Ascending aorta (tissue), 2 donors: Measurements from ENCODE around the gene MRPS5. TPM values are rescaled to one million over a fixed set of nuclear protein-coding genes. Genes with fewer than 3 reads are reported as not detected.

Source experiments
- DNase-seq, 2 donors: peaks; one replicate each; pipeline ENCODE4 v3.0.0-alpha.2; 2019; ENCODE audit warnings: low spot score in 2 of 2
- H3K27ac ChIP-seq, 2 donors: fragments of 200-600 bp; sonication (generic); one replicate each; pipeline ENCODE4 v1.5.1; 2016 to 2017; ENCODE audit warnings: mild to moderate bottlenecking in 1 of 2
- H3K27me3 ChIP-seq: fragments of 200-600 bp; sonication (generic); one replicate; pipeline ENCODE4 v1.5.1; 2017
- H3K36me3 ChIP-seq, 2 donors: fragments of 200-600 bp; sonication (generic); one replicate each; pipeline ENCODE4 v1.5.1; 2016
- H3K4me1 ChIP-seq, 2 donors: fragments of 200-600 bp; sonication (generic); one replicate each; pipeline ENCODE4 v1.5.1; 2016 to 2017; ENCODE audit warnings: mild to moderate bottlenecking in 1 of 2
- H3K4me3 ChIP-seq, 2 donors: fragments of 200-600 bp; sonication (generic); one replicate each; pipeline ENCODE4 v1.5.1; 2016 to 2017; ENCODE audit warnings: mild to moderate bottlenecking in 1 of 2
- H3K9me3 ChIP-seq, 2 donors: fragments of 200-600 bp; sonication (generic); one replicate each; pipeline ENCODE4 v1.5.1; 2016
- intact Hi-C: fragments of 100-400 bp; cut with DNase I; formaldehyde crosslinking; loops from one replicate; pipeline ENCODE4 v1.15.1; 2023
- total RNA-seq: library from RNA; depleted of rRNA; stranded (reverse); fragments of >200 nt; gene quantifications from one replicate; pipeline ENCODE4 v1.1.0, GENCODE V29; 2016
- TF ChIP-seq, protein P1 (sequence below), 3 experiments: fragments of 200-600 bp in 2 of 3; fragments of 450-650 bp in 1 of 3; sonication (generic) in 2 of 3; IDR thresholded peaks; one replicate each; pipeline ENCODE4 v1.5.1; 2016 to 2019; ENCODE audit warnings: antibody characterized with exemption in 3 of 3, mild to moderate bottlenecking in 1 of 3, moderate library complexity in 1 of 3

Gene MRPS5
- total RNA-seq, 1 donor from 2014 or later = 30.1 TPM

DNA sequence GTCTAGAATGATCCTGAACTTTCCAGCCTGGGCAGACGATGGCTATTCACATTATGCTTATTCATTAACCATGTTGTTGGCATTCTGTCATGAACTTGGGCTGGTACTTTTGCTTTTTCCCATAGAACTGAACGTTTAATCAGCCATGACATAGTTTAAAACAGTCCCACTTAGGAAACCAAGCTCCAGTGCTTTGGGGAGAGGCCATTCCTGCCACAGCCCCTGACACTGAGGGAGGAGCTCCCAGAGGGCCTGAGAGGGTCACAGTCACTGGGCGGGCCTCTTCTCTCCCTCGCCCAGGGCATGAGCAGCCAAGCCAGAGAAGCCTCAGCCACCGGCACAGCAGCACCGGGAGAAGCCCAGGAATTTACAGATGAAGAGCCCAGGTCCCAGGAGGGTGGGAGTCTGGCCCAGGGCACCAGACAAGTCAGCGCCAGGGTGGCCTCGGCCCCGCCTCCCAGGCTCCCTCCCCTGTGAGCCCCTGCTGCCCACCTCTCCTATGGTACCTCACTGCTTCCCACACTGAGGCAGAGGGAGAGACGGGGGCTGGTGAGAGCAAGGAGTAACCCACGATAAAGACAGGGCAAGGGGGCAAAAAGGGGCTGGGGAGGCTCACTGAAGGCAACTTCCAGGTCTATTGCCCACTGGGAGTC lies 62.5 kb downstream of the MRPS5 start:
- intact Hi-C loops = no loop called here
- Histone ChIP-seq H3K27me3 (no peaks in the 10 kb centered on the region), H3K9me3 (no peaks in the 10 kb centered on the region), H3K4me1 (no peaks in the 10 kb centered on the region), H3K4me3 (no peak overlapping the region), H3K36me3 (no peaks in the 10 kb centered on the region), H3K27ac (no peak overlapping the region)
- TF ChIP-seq, protein P1, sequence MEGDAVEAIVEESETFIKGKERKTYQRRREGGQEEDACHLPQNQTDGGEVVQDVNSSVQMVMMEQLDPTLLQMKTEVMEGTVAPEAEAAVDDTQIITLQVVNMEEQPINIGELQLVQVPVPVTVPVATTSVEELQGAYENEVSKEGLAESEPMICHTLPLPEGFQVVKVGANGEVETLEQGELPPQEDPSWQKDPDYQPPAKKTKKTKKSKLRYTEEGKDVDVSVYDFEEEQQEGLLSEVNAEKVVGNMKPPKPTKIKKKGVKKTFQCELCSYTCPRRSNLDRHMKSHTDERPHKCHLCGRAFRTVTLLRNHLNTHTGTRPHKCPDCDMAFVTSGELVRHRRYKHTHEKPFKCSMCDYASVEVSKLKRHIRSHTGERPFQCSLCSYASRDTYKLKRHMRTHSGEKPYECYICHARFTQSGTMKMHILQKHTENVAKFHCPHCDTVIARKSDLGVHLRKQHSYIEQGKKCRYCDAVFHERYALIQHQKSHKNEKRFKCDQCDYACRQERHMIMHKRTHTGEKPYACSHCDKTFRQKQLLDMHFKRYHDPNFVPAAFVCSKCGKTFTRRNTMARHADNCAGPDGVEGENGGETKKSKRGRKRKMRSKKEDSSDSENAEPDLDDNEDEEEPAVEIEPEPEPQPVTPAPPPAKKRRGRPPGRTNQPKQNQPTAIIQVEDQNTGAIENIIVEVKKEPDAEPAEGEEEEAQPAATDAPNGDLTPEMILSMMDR (IDR thresholded peaks at IDR 0.05) = no peak
- DNase-seq = peak in 1 of 2 donors; percentile 37

DNA sequence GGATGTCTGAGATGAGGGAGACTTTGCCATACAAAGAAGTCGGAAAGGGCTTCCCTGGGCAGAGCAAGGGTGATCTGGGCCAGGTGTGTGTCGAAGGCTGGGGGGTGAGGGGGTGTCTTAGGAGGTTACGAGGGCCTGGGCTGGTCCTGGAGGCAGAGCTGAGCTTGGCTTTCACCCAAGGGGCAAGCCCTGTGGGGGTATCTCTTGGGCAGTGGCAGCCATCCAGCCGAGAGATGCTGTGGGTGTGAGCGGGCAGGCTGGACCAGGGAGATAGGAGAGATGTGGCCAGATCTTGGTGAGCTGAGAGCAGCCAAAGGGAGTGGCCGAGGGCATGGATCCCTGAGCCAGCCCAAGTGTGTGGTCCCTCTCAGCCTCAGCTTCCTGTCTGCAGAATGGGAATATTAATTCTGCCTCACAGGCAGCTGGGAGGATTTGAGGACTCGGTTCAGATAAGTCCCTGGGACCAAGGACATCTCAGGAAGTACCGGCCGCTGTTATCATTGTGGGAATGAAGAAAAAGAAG lies 63.1 kb downstream of the MRPS5 start:
- intact Hi-C loops = no loop called here
- DNase-seq = peak in 1 of 2 donors; percentile 55
- no peaks in the 10 kb centered on the region for H3K9me3 ChIP-seq
- H3K27ac ChIP-seq = no peak overlapping the region
- no peak overlapping the region for H3K4me3 ChIP-seq
- TF ChIP-seq, protein P1 (IDR thresholded peaks at IDR 0.05) = no peak
- no peaks in the 10 kb centered on the region for H3K27me3 ChIP-seq
- no peaks in the 10 kb centered on the region for H3K36me3 ChIP-seq
- H3K4me1 ChIP-seq = no peaks in the 10 kb centered on the region

DNA sequence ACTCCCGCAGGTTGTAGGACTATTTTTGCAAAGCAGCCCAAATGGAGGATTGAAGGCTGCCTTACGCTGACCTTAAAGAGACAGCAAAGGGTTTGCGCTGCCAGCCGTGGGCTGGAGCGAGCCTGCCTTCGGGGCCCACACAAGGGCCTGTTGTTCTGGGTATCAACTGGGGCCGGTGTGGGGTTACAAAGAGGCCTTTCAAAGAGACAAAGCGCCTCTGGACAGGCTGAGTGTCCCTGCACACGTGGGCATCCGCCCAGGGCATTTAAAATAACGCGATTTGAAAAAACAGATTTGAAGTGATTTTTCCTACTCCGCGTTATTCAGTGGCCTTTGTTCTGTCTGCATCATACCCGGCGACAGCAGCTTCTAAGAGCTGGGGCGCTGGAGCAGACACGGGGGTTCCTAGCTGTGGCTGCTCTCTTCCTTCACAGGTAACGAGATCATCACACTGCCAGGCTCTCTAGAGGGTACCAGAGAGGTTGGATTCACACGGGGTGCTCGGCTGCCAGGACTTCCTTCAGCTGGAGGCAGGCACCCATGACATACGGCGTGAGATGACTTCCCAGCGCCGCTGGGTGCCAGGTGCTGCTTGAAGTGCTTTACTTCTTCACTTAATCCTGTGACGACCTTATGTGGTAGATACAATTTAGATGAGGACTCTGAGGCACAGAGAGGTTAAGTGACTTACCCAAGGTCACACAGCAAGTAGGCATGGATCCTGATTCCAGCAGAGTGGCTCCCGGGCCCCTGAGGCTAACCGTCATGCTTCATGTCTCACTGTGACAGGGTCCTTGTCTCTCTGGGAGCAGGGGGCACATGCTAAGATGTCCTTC lies 63.9 kb downstream of the MRPS5 start:
- H3K27me3 ChIP-seq = no peaks in the 10 kb centered on the region
- DNase-seq = peak in 1 of 2 donors; percentile 42
- no peaks in the 10 kb centered on the region for H3K36me3 ChIP-seq
- H3K4me3 ChIP-seq = no peak overlapping the region
- intact Hi-C loops = no loop called here
- H3K9me3 ChIP-seq = no peaks in the 10 kb centered on the region
- no peak overlapping the region for H3K27ac ChIP-seq
- TF ChIP-seq, protein P1 (IDR thresholded peaks at IDR 0.05) = no peak
- H3K4me1 ChIP-seq = no peaks in the 10 kb centered on the region

DNA sequence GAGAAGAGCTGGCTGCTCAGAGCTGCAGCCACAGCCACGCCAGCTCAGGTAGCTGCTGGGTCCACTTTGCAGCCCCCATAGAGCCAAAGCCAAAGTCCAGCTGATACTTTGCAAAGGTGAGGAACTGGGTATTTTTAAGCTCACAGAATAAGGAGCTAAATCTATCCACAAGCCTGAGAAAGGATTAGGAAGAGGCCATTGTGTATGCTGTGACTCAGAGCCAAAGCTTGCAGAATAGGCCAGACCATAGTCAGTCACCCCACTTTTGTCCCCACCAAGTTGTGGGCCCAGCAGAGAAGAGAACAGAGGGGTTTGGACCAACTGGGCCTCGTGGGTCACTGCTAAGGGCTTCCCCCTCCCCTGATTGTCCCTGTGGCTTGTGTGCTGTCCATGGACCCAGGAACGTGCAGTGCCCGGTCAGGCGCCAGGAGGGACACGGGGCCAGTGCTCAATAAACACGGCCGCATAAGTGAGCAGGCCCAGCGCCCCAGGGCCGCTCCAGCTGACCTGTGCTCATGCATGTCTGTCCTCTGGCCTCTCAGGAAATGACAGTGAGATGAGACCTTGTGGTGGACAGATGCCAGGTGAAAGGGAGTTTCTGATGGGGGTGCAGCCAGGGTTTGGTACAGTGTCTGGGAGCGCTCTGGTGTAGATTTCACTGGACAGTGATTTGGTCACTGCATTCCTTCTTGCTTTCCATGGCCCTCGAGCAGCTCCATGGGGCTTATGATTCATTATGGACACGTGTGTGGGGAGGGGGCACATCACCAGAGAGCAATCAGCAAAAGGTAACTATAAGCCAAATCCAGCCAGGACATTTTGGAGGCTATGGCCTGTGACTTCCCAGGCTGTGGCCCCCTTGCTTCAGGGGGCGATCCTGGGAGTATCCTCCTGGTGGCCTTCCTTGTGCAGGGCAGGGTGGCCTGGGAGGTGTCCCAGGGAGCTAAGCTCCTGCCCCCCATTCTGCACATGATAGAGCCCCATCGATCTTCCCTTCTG lies 64.8 kb downstream of the MRPS5 start:
- peak in 1 of 2 donors; percentile 25 for DNase-seq
- intact Hi-C loops = no loop called here
- no peaks in the 10 kb centered on the region for H3K4me1 ChIP-seq
- H3K27ac ChIP-seq = no peak overlapping the region
- no peaks in the 10 kb centered on the region for H3K36me3 ChIP-seq
- H3K27me3 ChIP-seq = no peaks in the 10 kb centered on the region
- H3K9me3 ChIP-seq = no peaks in the 10 kb centered on the region
- TF ChIP-seq, protein P1 (IDR thresholded peaks at IDR 0.05) = no peak
- no peak overlapping the region for H3K4me3 ChIP-seq

DNA sequence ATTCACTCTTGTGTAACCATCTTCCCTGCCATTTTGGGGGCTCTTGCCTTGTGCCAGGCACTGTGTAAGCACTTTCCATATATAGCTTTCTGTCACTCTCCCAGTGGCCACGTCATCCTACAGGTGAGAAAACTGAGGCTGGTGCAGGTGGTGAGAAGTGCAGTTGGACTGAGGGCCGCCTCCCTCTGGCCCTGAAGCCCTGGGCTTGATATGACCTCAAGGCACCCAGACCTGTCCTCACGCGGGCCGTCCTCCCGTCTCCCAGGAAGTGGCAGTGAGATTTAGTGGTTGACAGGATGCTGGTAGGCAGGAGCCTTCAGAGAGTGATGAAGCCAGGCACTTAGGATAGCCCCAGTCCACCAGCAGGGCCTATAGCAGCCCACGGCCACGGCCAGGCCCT lies 65.6 kb downstream of the MRPS5 start:
- Histone ChIP-seq H3K27ac (no peak overlapping the region), H3K36me3 (no peaks in the 10 kb centered on the region), H3K4me3 (no peak overlapping the region), H3K4me1 (no peaks in the 10 kb centered on the region), H3K27me3 (no peaks in the 10 kb centered on the region), H3K9me3 (no peaks in the 10 kb centered on the region)
- DNase-seq = no peak
- TF ChIP-seq, protein P1 (IDR thresholded peaks at IDR 0.05) = no peak
- intact Hi-C loops = no loop called here
